Measurements from ENCODE around the gene FRRS1.
"Not testable (repeated sequence)": the region's sequence is repeated elsewhere in the genome, so short reads cannot be mapped to it uniquely, and the experiment has no call there.

The FRRS1 gene

GRCh38 chr1:99764909-99765308 lies 1.5 kb downstream of the FRRS1 start:
- no peak for TF ChIP-seq CTCF (IDR thresholded peaks at IDR 0.05; ENCODE audit: borderline replicate concordance, insufficient read depth, low read depth, low read length)
- H3K4me3 ChIP-seq (ENCODE audit: low read depth, low read length), result no peak overlapping the region

- H3K4me3 ChIP-seq (ENCODE audit: low read depth, low read length), result no peak overlapping the region
- TF ChIP-seq CTCF (IDR thresholded peaks at IDR 0.05; ENCODE audit: borderline replicate concordance, insufficient read depth, low read depth, low read length), result no peak
Observed at GRCh38 chr1:99764439-99764838, 2.0 kb downstream of the FRRS1 start.

- no peak overlapping the region for H3K4me3 ChIP-seq (ENCODE audit: low read depth, low read length)
- no peak for TF ChIP-seq CTCF (IDR thresholded peaks at IDR 0.05; ENCODE audit: borderline replicate concordance, insufficient read depth, low read depth, low read length)
Observed at GRCh38 chr1:99763956-99764355, 2.5 kb downstream of the FRRS1 start.

GRCh38 chr1:99761774-99762173 lies 4.7 kb downstream of the FRRS1 start:
- H3K4me3 ChIP-seq (ENCODE audit: low read depth, low read length), result no peak overlapping the region
- no peak for TF ChIP-seq CTCF (IDR thresholded peaks at IDR 0.05; ENCODE audit: borderline replicate concordance, insufficient read depth, low read depth, low read length)

GRCh38 chr1:99759518-99760160 lies 6.8 kb downstream of the FRRS1 start:
- no peak overlapping the region for H3K4me3 ChIP-seq (ENCODE audit: low read depth, low read length)
- TF ChIP-seq CTCF (IDR thresholded peaks at IDR 0.05; ENCODE audit: borderline replicate concordance, insufficient read depth, low read depth, low read length), result no peak

- not testable (repeated sequence) for H3K4me3 ChIP-seq (ENCODE audit: low read depth, low read length)
Observed at GRCh38 chr1:99758686-99759517, 7.5 kb downstream of the FRRS1 start.

GRCh38 chr1:99758073-99758511 lies 8.3 kb downstream of the FRRS1 start:
- no peak overlapping the region for H3K4me3 ChIP-seq (ENCODE audit: low read depth, low read length)
- no peak for TF ChIP-seq CTCF (IDR thresholded peaks at IDR 0.05; ENCODE audit: borderline replicate concordance, insufficient read depth, low read depth, low read length)

Measured in GM12875 (cell line).